GM12874 (cell line): Measurements from ENCODE around the gene CASP8AP2.

Experiments
- TF ChIP-seq, protein P1 (sequence below): IDR thresholded peaks from 2 replicates; pipeline ENCODE4 v1.5.1; 2011; ENCODE audit warnings: low read depth, mild to moderate bottlenecking, control low read depth, low read length, moderate library complexity; ENCODE audit not compliant: insufficient read depth

CASP8AP2 gene

GRCh38 chr6:89829472-89830169, at the start of gene CASP8AP2:
Gene CASP8AP2, plus strand, starts transcription at chr6:89829880.
- TF ChIP-seq, protein P1, sequence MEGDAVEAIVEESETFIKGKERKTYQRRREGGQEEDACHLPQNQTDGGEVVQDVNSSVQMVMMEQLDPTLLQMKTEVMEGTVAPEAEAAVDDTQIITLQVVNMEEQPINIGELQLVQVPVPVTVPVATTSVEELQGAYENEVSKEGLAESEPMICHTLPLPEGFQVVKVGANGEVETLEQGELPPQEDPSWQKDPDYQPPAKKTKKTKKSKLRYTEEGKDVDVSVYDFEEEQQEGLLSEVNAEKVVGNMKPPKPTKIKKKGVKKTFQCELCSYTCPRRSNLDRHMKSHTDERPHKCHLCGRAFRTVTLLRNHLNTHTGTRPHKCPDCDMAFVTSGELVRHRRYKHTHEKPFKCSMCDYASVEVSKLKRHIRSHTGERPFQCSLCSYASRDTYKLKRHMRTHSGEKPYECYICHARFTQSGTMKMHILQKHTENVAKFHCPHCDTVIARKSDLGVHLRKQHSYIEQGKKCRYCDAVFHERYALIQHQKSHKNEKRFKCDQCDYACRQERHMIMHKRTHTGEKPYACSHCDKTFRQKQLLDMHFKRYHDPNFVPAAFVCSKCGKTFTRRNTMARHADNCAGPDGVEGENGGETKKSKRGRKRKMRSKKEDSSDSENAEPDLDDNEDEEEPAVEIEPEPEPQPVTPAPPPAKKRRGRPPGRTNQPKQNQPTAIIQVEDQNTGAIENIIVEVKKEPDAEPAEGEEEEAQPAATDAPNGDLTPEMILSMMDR = no peak

- TF ChIP-seq, protein P1 = no peak
These were observed 48.3 kb upstream of the CASP8AP2 start for GRCh38 chr6:89781070-89782034.

- TF ChIP-seq, protein P1 = no peak
These were observed 47.5 kb upstream of the CASP8AP2 start for GRCh38 chr6:89782222-89782621.

GRCh38 chr6:89784838-89785237, 44.8 kb upstream of the CASP8AP2 start:
- TF ChIP-seq, protein P1 = no peak

GRCh38 chr6:89786970-89787369, 42.7 kb upstream of the CASP8AP2 start:
- TF ChIP-seq, protein P1 = no peak

- TF ChIP-seq, protein P1 = no peak
These were observed 41.9 kb upstream of the CASP8AP2 start for GRCh38 chr6:89787660-89788328.

- TF ChIP-seq, protein P1 = no peak
These were observed 39.7 kb upstream of the CASP8AP2 start for GRCh38 chr6:89789980-89790379.
